Mesothelial cell of epicardium (in vitro differentiated cells): ENCODE measurements around the gene BAG5. TPM values are rescaled to one million over a fixed set of nuclear protein-coding genes. Genes with fewer than 3 reads are reported as not detected.
A peak's percentile ranks its signal among the peaks of the same experiment; 100 is the strongest.

Experiments
- DNase-seq, 2 experiments: peaks; one replicate each; pipeline ENCODE4 v3.0.0; 2021; ENCODE audit warnings: low spot score in 2 of 2; ENCODE audit not compliant: unreplicated experiment in 2 of 2
- H3K27ac Mint-ChIP-seq: 2 replicates; pipeline ENCODE4 v1.8.0; 2021; ENCODE audit warnings: mixed read lengths
- H3K27me3 Mint-ChIP-seq: 2 replicates; pipeline ENCODE4 v1.8.0; 2021; ENCODE audit warnings: low read depth, mixed read lengths
- H3K36me3 Mint-ChIP-seq: 2 replicates; pipeline ENCODE4 v1.8.0; 2021; ENCODE audit warnings: mixed read lengths
- H3K4me1 Mint-ChIP-seq: 2 replicates; pipeline ENCODE4 v1.8.0; 2021; ENCODE audit warnings: mixed read lengths
- H3K4me3 Mint-ChIP-seq: 2 replicates; pipeline ENCODE4 v1.8.0; 2021; ENCODE audit warnings: mild to moderate bottlenecking, moderate library complexity, mixed read lengths
- H3K9me3 Mint-ChIP-seq: 2 replicates; pipeline ENCODE4 v1.8.0; 2021; ENCODE audit warnings: mixed read lengths
- total RNA-seq: library from RNA; stranded (reverse); gene quantifications from 3 replicates; pipeline ENCODE4 v1.2.1, GENCODE V29; 2021
- TF ChIP-seq, protein P1 (sequence below): fragments of 200-600 bp; sonication (generic); IDR thresholded peaks from one replicate; pipeline ENCODE4 v1.5.0; 2021; ENCODE audit warnings: antibody characterized with exemption; ENCODE audit not compliant: unreplicated experiment

The BAG5 gene
- total RNA-seq, 1 donor from 2014 or later: 22.2 TPM

- Mint-ChIP-seq H3K27me3 (no peaks in the 10 kb centered on the region), H3K27ac (no peak overlapping the region), H3K9me3 (no peaks in the 10 kb centered on the region), H3K4me3 (no peak overlapping the region), H3K4me1 (no peaks in the 10 kb centered on the region), H3K36me3 (peaks cover 21% of the 10 kb centered on the region)
- TF ChIP-seq, protein P1, sequence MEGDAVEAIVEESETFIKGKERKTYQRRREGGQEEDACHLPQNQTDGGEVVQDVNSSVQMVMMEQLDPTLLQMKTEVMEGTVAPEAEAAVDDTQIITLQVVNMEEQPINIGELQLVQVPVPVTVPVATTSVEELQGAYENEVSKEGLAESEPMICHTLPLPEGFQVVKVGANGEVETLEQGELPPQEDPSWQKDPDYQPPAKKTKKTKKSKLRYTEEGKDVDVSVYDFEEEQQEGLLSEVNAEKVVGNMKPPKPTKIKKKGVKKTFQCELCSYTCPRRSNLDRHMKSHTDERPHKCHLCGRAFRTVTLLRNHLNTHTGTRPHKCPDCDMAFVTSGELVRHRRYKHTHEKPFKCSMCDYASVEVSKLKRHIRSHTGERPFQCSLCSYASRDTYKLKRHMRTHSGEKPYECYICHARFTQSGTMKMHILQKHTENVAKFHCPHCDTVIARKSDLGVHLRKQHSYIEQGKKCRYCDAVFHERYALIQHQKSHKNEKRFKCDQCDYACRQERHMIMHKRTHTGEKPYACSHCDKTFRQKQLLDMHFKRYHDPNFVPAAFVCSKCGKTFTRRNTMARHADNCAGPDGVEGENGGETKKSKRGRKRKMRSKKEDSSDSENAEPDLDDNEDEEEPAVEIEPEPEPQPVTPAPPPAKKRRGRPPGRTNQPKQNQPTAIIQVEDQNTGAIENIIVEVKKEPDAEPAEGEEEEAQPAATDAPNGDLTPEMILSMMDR: no peak
- DNase-seq: no peak
These were observed 22.0 kb upstream of the BAG5 start for GRCh38 chr14:103584326-103584915.

DNA sequence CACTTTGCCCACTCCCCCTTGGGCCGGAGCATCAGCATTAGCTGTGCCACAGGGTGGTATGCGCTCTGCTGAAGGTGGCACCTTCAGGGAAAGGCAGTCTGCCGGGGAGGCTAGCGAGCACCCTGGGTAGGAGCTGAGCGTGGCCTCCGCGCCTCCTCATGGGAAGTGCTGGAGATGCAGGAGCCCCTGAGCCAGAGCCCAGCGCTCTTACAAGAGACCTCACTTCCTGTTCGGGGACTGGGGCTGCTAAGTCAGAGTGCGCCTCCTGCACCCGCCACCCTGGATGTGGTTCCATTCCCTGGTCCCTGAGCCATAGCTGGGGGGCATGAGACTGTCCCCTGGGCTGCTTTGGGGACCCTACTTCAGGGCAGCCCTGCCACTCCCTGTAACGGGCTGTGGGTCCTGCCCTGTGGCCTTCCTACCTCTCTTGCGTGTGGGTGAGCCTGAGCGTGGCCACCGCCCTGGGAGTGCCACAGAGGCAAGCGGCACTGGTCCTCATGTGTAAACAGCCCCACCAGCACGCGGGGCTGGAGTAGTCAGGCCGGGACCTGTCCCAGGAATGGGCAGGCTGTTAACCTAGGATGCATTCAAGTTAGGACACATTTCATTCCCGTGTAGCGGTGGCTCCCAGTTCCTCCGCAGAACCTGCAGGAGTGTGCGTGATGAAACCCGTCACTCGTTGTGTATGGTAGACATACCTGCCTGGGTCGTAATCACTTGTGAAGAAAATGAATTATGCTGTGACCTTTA lies 19.7 kb upstream of the BAG5 start:
- Mint-ChIP-seq H3K27ac (no peak overlapping the region), H3K36me3 (peaks cover 20% of the 10 kb centered on the region), H3K9me3 (no peaks in the 10 kb centered on the region), H3K27me3 (no peaks in the 10 kb centered on the region), H3K4me1 (no peaks in the 10 kb centered on the region), H3K4me3 (no peak overlapping the region)
- DNase-seq: no peak
- TF ChIP-seq, protein P1: no peak

DNA sequence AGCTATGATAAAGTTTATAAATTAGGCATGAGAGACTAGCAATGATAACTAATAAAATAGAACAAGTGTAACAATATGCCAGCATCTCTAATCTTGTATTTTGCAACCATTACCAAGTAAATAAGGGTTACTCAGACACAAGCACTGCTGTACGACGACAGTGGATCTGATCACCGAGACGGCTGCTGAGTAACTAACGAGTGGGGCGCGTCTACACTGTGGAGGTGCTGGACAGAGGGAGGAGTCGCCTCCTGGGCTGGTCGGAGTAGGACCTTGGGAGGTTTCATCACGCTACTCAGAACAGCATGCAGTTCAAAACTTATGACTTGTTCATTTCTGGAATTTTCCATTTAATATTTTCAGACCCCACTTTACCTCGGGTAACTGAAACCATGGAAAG lies 18.7 kb upstream of the BAG5 start:
- Mint-ChIP-seq H3K36me3 (peaks cover 20% of the 10 kb centered on the region), H3K4me3 (no peak overlapping the region), H3K27me3 (no peaks in the 10 kb centered on the region), H3K9me3 (no peaks in the 10 kb centered on the region), H3K4me1 (peaks cover 7% of the 10 kb centered on the region), H3K27ac (no peak overlapping the region)
- DNase-seq: no peak
- TF ChIP-seq, protein P1: no peak

DNA sequence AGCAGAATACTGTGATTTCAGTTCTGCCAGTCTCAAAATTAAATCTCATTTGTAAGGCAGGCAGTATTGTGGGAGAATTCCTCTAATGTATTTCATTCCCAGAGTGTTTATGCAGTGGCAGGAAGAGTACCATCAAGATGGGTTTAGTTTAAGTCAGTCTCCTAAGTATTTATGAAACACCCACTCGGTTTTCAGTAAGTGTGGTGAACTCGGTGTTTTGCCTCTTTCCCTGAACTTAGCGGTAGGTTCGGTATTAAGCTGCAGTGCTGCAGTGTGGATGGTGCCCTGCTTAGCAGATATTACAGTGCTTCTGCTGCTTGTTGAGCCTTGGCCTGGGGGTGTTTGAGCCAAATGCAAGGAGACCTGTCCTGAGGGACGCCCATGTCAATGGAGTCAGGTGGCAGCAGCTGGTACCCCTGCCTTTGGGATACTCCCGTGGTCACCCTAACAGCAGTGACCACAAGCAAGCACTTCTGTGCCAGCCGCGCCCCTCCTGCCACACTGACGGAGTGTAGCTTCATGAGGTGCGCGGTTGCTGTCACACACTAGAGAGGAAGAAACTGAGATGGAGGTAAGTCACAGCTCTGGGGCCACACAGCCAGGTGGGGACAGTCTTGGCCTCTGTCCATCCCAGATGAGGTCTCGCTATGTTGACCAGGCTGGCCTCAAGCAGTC lies 16.1 kb upstream of the BAG5 start:
- DNase-seq: no peak
- no peaks in the 10 kb centered on the region for H3K9me3 Mint-ChIP-seq
- no peaks in the 10 kb centered on the region for H3K27me3 Mint-ChIP-seq
- H3K36me3 Mint-ChIP-seq: peaks cover 15% of the 10 kb centered on the region
- peaks cover 7% of the 10 kb centered on the region for H3K4me1 Mint-ChIP-seq
- H3K27ac Mint-ChIP-seq: no peak overlapping the region
- H3K4me3 Mint-ChIP-seq: no peak overlapping the region
- TF ChIP-seq, protein P1: no peak

DNA sequence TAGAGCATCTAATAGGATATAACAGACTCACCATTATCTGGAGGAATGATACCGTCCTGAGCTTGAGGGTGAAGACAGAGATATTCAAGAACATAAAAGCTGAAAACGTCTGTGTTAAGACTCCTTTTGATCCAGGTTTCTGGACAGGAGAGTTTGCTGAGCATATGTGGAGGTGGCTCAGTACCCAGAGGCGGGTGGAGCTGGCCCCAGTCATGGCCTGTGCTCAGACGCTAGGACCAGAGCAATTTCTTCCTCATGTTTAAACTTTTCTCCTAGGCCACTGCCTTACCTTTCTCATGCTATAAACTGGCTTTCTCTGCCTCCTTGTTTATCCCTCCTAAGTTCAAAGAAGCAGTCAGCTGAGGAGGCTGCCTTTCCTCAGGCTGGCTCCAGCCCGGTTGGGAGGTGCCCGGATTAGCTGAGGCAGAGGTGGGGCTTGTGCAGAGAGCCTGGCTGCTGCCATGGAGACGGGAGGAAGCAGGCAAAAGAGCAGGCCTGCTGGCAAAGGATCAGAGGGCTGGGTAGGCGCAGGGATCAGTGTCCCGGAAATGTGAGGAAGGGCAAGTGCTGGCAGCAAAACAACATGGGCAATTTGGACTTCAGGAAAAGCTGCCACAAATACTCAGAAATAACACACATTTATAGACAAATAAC lies 14.0 kb upstream of the BAG5 start:
- peaks cover 14% of the 10 kb centered on the region for H3K36me3 Mint-ChIP-seq
- TF ChIP-seq, protein P1: no peak
- peaks cover 7% of the 10 kb centered on the region for H3K4me1 Mint-ChIP-seq
- peak; percentile 37 to 68 for DNase-seq
- H3K9me3 Mint-ChIP-seq: no peaks in the 10 kb centered on the region
- peak overlapping the region; percentile 90 for H3K27ac Mint-ChIP-seq
- H3K27me3 Mint-ChIP-seq: no peaks in the 10 kb centered on the region
- H3K4me3 Mint-ChIP-seq: no peak overlapping the region
